ENCODE data around the gene TMX4.

TMX4 gene

DNA sequence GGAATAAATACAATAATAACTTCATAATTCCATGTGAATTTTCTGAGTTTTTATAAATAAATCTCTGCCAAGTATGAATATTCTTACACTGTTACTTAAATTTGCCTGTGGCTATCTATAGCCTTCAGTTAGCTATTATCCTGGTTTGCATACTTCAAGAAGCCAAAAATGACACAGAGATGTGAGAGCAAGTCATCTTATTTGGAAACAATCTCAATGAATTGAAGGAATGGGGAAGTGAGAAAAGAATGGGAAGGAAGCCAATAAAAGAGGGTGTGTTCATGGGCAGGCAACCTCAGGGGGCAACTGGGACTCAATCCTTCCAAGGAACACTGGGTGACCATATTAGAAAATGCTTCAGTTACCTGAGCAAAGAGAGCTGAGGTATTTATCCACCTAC lies 89.2 kb downstream of the TMX4 start:
- Histone ChIP-seq H3K79me2 (ENCODE audit: insufficient read depth, low read depth) (no peaks in the 10 kb centered on the region), H3K27me3 (ENCODE audit: insufficient read depth, low read depth) (no peaks in the 10 kb centered on the region), H3K4me2 (no peak overlapping the region), H3K27ac (no peak overlapping the region), H3K36me3 (ENCODE audit: insufficient read depth) (no peaks in the 10 kb centered on the region), H3K9ac (no peak overlapping the region), H4K20me1 (ENCODE audit: insufficient read depth) (no peaks in the 10 kb centered on the region), H3K4me3 (IDR thresholded peaks at IDR 0.05; ENCODE audit: insufficient read depth, low read depth, low read length) (no peak overlapping the region), H2AFZ (ENCODE audit: low read depth) (no peak overlapping the region), H3K4me1 (ENCODE audit: low read depth, poor library complexity, severe bottlenecking) (no peaks in the 10 kb centered on the region)
- TF ChIP-seq, protein P1, sequence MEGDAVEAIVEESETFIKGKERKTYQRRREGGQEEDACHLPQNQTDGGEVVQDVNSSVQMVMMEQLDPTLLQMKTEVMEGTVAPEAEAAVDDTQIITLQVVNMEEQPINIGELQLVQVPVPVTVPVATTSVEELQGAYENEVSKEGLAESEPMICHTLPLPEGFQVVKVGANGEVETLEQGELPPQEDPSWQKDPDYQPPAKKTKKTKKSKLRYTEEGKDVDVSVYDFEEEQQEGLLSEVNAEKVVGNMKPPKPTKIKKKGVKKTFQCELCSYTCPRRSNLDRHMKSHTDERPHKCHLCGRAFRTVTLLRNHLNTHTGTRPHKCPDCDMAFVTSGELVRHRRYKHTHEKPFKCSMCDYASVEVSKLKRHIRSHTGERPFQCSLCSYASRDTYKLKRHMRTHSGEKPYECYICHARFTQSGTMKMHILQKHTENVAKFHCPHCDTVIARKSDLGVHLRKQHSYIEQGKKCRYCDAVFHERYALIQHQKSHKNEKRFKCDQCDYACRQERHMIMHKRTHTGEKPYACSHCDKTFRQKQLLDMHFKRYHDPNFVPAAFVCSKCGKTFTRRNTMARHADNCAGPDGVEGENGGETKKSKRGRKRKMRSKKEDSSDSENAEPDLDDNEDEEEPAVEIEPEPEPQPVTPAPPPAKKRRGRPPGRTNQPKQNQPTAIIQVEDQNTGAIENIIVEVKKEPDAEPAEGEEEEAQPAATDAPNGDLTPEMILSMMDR (conservative IDR thresholded peaks at IDR 0.05; ENCODE audit: low read depth, low read length): no peak
